Fibroblast of lung (primary cell): ENCODE measurements around the gene COX14. TPM values are rescaled to one million over a fixed set of nuclear protein-coding genes. Genes with fewer than 3 reads are reported as not detected.

Source experiments
- DNase-seq, 2 donors: peaks; one replicate each; pipeline versions ENCODE4 v3.0.0 to v3.0.0-alpha.2; 2010; ENCODE audit warnings: low read depth in 2 of 2
- H2AFZ ChIP-seq: 2 replicates; pipeline ENCODE4 v1.5.1; 2012; ENCODE audit warnings: low read length, control low read depth, inconsistent platforms
- H3K27ac ChIP-seq: 2 replicates; pipeline ENCODE4 v1.5.1; 2011; ENCODE audit warnings: low read length, control low read depth; ENCODE audit not compliant: insufficient read depth
- H3K27me3 ChIP-seq: 2 replicates; pipeline ENCODE4 v1.5.1; 2011; ENCODE audit warnings: mild to moderate bottlenecking, low read length; ENCODE audit not compliant: control insufficient read depth, insufficient read depth
- H3K36me3 ChIP-seq: 2 replicates; pipeline ENCODE4 v1.5.1; 2011; ENCODE audit warnings: low read length; ENCODE audit not compliant: control insufficient read depth, insufficient read depth
- H3K4me1 ChIP-seq: 2 replicates; pipeline ENCODE4 v1.5.1; 2011; ENCODE audit warnings: low read length; ENCODE audit not compliant: control insufficient read depth, insufficient read depth; ENCODE audit errors: extremely low read depth
- H3K4me2 ChIP-seq: 2 replicates; pipeline ENCODE4 v1.5.1; 2011; ENCODE audit warnings: low read length, control low read depth; ENCODE audit not compliant: insufficient read depth; ENCODE audit errors: extremely low read depth
- H3K4me3 ChIP-seq, 4 experiments: fragments of 200-600 bp in 1 of 4; sonication (generic) in 1 of 4; replicated peaks in 1 of 4; 2 replicates each; pipeline ENCODE4 v1.5.1; 2011 to 2016; ENCODE audit warnings: low read length in 4 of 4, low read depth in 3 of 4, mild to moderate bottlenecking in 3 of 4, control low read depth in 2 of 4, inconsistent platforms in 1 of 4, mixed read lengths in 1 of 4; ENCODE audit not compliant: insufficient read depth in 1 of 4; ENCODE audit errors: control extremely low read depth in 1 of 4
- H3K79me2 ChIP-seq: 2 replicates; pipeline ENCODE4 v1.5.1; 2012; ENCODE audit warnings: mild to moderate bottlenecking, low read length, inconsistent platforms; ENCODE audit not compliant: control insufficient read depth, insufficient read depth
- H3K9ac ChIP-seq: 2 replicates; pipeline ENCODE4 v1.5.1; 2011; ENCODE audit warnings: mild to moderate bottlenecking, low read length, control low read depth; ENCODE audit not compliant: insufficient read depth
- H3K9me3 ChIP-seq: 2 replicates; pipeline ENCODE4 v1.5.1; 2012; ENCODE audit warnings: low read depth, low read length; ENCODE audit not compliant: control insufficient read depth, insufficient read depth
- H4K20me1 ChIP-seq: 2 replicates; pipeline ENCODE4 v1.5.1; 2011; ENCODE audit warnings: low read length; ENCODE audit not compliant: control insufficient read depth, insufficient read depth; ENCODE audit errors: extremely low read depth
- CTCF ChIP-seq, 2 donors: IDR thresholded peaks in 1 of 2; conservative IDR thresholded peaks in 1 of 2; 1 replicate in 1 of 2; 2 replicates in 1 of 2; pipeline ENCODE4 v1.5.1; 2011 to 2012; ENCODE audit warnings: low read length in 2 of 2, control low read depth in 1 of 2, inconsistent platforms in 1 of 2, low read depth in 1 of 2, mild to moderate bottlenecking in 1 of 2
- EZH2 ChIP-seq: IDR thresholded peaks from 2 replicates; pipeline ENCODE4 v1.5.1; 2012; ENCODE audit warnings: low read length, control low read depth, mild to moderate bottlenecking; ENCODE audit errors: missing control alignments
- polyA plus RNA-seq, 2 donors: library from polyadenylated mRNA; depleted of rRNA in 1 of 2; stranded (reverse) in 1 of 2; unstranded in 1 of 2; fragments of >200 nt; gene quantifications; 2 replicates each; pipeline ENCODE4 v1.2.1, GENCODE V29; 2011 to 2012; ENCODE audit warnings: missing spikeins in 1 of 2
- total RNA-seq: library from RNA; depleted of rRNA; stranded (reverse); fragments of >200 nt; gene quantifications from 2 replicates; pipeline ENCODE4 v1.2.1, GENCODE V29; 2014

The COX14 gene
- total and polyA plus RNA-seq, 2 donors (not counting 1 experiment from before 2014, with no cell fraction given), result 55.3 to 57.1 TPM

DNA sequence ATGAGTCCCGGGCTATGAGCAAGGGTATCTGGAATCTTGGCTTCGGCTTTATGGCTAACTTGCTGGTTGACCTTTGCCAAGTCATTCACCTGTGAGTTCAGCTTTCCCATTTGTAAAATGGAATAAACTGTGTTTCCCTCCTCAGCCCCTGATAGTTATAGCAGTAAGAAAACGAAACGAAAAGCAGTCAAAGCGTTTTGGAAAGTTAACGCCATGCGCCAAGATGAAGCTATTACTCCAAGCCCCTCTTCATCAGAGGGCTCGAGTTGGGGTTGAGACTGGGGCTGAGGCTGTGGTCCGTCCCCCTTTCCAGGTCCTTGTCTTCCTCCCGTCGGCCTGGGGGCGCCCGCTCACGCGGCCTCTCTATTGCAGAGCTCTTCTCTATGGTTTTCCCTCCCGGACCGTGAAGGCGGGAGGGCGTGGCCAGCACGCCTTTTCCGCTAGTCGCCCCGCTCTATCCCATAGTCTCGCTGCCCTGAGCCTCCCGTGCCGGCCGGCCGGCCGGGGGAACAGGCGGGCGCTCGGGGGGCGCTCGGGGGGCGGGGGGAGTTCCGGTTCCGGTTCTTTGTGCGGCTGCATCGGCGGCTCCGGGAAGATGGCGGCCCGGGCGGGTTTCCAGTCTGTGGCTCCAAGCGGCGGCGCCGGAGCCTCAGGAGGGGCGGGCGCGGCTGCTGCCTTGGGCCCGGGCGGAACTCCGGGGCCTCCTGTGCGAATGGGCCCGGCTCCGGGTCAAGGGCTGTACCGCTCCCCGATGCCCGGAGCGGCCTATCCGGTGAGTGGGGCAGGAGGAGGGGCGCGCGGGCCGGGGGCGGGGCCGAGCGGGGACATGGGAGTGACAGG, 27.0 kb upstream of the COX14 start, which contains the start of gene SMARCD1:
Gene SMARCD1, plus strand, starts transcription at position 568 of the 840 bp plus-strand sequence. Its CDS starts 28 bp downstream, at position 596.
- Histone ChIP-seq H3K4me1 (peaks cover 6% of the 10 kb centered on the region), H3K79me2 (peaks cover 10% of the 10 kb centered on the region), H3K9me3 (no peaks in the 10 kb centered on the region), H3K27me3 (no peaks in the 10 kb centered on the region), H3K27ac (peak within 1 kb of the TSS; percentile 87), H3K9ac (peak within 1 kb of the TSS; percentile 80), H4K20me1 (no peaks in the 10 kb centered on the region), H3K4me2 (peak within 1 kb of the TSS; percentile 90), H2AFZ (peak within 1 kb of the TSS; percentile 94), H3K4me3 (peak within 1 kb of the TSS; percentile 70 to 100 (median 96)), H3K36me3 (peaks cover 9% of the 10 kb centered on the region)
- TF ChIP-seq CTCF (conservative IDR thresholded peaks at IDR 0.05 in 1 of 2, IDR thresholded peaks at IDR 0.05 in 1 of 2; ENCODE audit: low read depth in 1 of 2, low read length in 2 of 2) (peak; percentile 55 to 57), EZH2 (no peak)
- peak; percentile 91 to 93 for DNase-seq

DNA sequence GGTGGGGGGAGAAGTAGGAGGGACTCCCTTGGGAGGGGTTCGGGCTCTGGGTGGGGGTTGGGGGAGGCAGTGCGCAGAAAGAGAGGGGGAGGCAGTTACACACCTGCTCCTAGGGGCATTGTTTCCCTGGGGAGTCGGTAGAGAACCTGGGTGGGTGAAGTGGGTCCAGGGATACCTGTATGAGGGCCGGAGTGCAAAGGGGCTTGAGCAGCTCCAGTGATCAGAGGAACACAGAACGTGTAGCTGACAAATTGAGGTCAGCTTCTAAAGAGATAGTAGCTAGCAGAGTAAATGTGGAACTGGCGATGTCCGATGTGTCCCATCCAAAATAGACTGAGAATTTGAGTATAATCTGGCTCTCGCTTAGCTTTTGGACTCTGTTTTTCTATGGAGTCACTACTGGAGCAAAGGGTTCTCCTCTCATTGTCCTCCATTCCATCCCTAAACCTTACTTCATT, 26.4 kb upstream of the COX14 start:
- peaks cover 13% of the 10 kb centered on the region for H3K36me3 ChIP-seq
- no peak overlapping the region for H2AFZ ChIP-seq
- no peaks in the 10 kb centered on the region for H3K27me3 ChIP-seq
- no peak for DNase-seq
- H3K4me1 ChIP-seq, result peaks cover 6% of the 10 kb centered on the region
- no peak overlapping the region for H3K27ac ChIP-seq
- H4K20me1 ChIP-seq, result no peaks in the 10 kb centered on the region
- H3K4me2 ChIP-seq, result peak overlapping the region; percentile 90
- TF ChIP-seq EZH2 (no peak), CTCF (conservative IDR thresholded peaks at IDR 0.05 in 1 of 2, IDR thresholded peaks at IDR 0.05 in 1 of 2; ENCODE audit: low read depth in 1 of 2, low read length in 2 of 2) (no peak)
- H3K9ac ChIP-seq, result peak overlapping the region; percentile 32
- H3K4me3 ChIP-seq, result peak overlapping the region; percentile 52 to 94 (median 74)
- H3K79me2 ChIP-seq, result peaks cover 10% of the 10 kb centered on the region
- no peaks in the 10 kb centered on the region for H3K9me3 ChIP-seq

DNA sequence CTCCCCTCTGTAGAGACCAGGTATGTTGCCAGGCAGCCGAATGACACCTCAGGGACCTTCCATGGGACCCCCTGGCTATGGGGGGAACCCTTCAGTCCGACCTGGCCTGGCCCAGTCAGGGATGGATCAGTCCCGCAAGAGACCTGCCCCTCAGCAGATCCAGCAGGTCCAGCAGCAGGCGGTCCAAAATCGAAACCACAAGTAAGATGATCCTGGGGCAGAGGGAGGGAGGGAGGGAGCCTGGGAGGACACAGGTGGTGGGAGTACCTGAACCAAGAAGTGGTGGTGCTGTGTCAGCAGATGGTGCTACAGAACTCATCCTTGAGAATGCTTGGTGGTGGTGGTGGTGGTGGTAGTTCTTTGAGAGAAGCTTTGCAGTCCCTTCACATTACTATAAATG, 25.9 kb upstream of the COX14 start:
- no peak overlapping the region for H3K27ac ChIP-seq
- H2AFZ ChIP-seq, result no peak overlapping the region
- peak overlapping the region; percentile 52 to 94 (median 74) for H3K4me3 ChIP-seq
- peak overlapping the region; percentile 90 for H3K4me2 ChIP-seq
- peaks cover 13% of the 10 kb centered on the region for H3K36me3 ChIP-seq
- no peaks in the 10 kb centered on the region for H4K20me1 ChIP-seq
- H3K79me2 ChIP-seq, result peaks cover 10% of the 10 kb centered on the region
- TF ChIP-seq EZH2 (no peak), CTCF (conservative IDR thresholded peaks at IDR 0.05 in 1 of 2, IDR thresholded peaks at IDR 0.05 in 1 of 2; ENCODE audit: low read depth in 1 of 2, low read length in 2 of 2) (no peak)
- H3K4me1 ChIP-seq, result peaks cover 6% of the 10 kb centered on the region
- peak overlapping the region; percentile 32 for H3K9ac ChIP-seq
- no peaks in the 10 kb centered on the region for H3K9me3 ChIP-seq
- no peak for DNase-seq
- no peaks in the 10 kb centered on the region for H3K27me3 ChIP-seq
